Right lobe of liver (tissue), 6 donors: Measurements from ENCODE around the gene UPF1. TPM values are rescaled to one million over a fixed set of nuclear protein-coding genes. Genes with fewer than 3 reads are reported as not detected.
A peak's percentile ranks its signal among the peaks of the same experiment; 100 is the strongest.

Source experiments
- ATAC-seq, 4 donors: fragments of 200-7000 bp; cut with Tn5 transposase; one replicate each; pipeline ENCODE4 v1.9.1; 2020; ENCODE audit warnings: mild to moderate bottlenecking in 4 of 4, moderate library complexity in 4 of 4
- DNase-seq, 3 donors: peaks; one replicate each; pipeline ENCODE4 v3.0.0-alpha.2; 2020
- H3K27ac ChIP-seq, 3 donors: fragments of 200-600 bp; one replicate each; pipeline ENCODE4 v1.8.0; 2022
- H3K27me3 ChIP-seq, 2 donors: fragments of 200-600 bp; one replicate each; pipeline ENCODE4 v1.8.0; 2022
- H3K36me3 ChIP-seq, 4 donors: fragments of 200-600 bp; sonication (generic) in 1 of 4; one replicate each; pipeline versions ENCODE4 v1.5.1 to v1.8.0; 2017 to 2022; ENCODE audit warnings: control low read depth in 1 of 4
- H3K4me1 ChIP-seq, 4 donors: fragments of 200-600 bp; sonication (generic) in 1 of 4; one replicate each; pipeline versions ENCODE4 v1.5.1 to v1.8.0; 2017 to 2022; ENCODE audit warnings: control low read depth in 1 of 4
- H3K4me3 ChIP-seq, 3 donors: fragments of 200-600 bp; one replicate each; pipeline ENCODE4 v1.8.0; 2022
- H3K9me3 ChIP-seq, 4 donors: fragments of 200-600 bp; sonication (generic) in 1 of 4; one replicate each; pipeline versions ENCODE4 v1.5.1 to v1.8.0; 2017 to 2022; ENCODE audit warnings: control low read depth in 1 of 4
- POLR2A ChIP-seq: fragments of 450-650 bp; IDR thresholded peaks from one replicate; pipeline ENCODE4 v1.6.1; 2017; ENCODE audit warnings: antibody characterized with exemption, mild to moderate bottlenecking
- WGBS: methylation state at CpG from one replicate; pipeline ENCODE4 v1.1.6; 2018; ENCODE audit warnings: low coverage, low lambda C conversion rate; ENCODE audit not compliant: insufficient coverage; ENCODE audit errors: missing lambda C conversion rate; 5-methylcytosine and 5-hydroxymethylcytosine counted together
- intact Hi-C, 2 donors: fragments of 100-400 bp; cut with DNase I; formaldehyde crosslinking; loops; one replicate each; pipeline versions ENCODE4 v1.11.2 to v1.14.1; 2022
- total RNA-seq, 6 experiments: library from RNA; depleted of rRNA in 2 of 6; stranded (reverse); fragments of >200 nt in 2 of 6; fragmentation: NEBNext Ultra II Directional in 3 of 6; extraction: Animal tissue kit (Norgen Biotek cat#: 25700) in 3 of 6; gene quantifications; one replicate each; pipeline versions ENCODE4 v1.1.0 to v1.2.4, GENCODE V29; 2016 to 2023
- TF ChIP-seq, protein P1 (sequence below), 4 donors: fragments of 200-600 bp in 3 of 4; fragments of 450-650 bp in 1 of 4; IDR thresholded peaks; one replicate each; pipeline versions ENCODE4 v1.5.1 to v1.8.0; 2016 to 2022; ENCODE audit warnings: antibody characterized with exemption in 4 of 4, mild to moderate bottlenecking in 2 of 4
- donor health status: DM: no; HTN: yes; CAD: no.
- donor health status: DM: no; HTN: no; CAD: no.
- donor health status: DM: no; HTN: no; CAD: no.
- donor health status: DM: no; HTN: yes; CAD: no.
- donor health status: DM: no; HTN: yes; CAD: no.

UPF1 gene
- total RNA-seq, 6 experiments from 2014 or later, result 34.0 to 61.0 (median 41.3) TPM

DNA sequence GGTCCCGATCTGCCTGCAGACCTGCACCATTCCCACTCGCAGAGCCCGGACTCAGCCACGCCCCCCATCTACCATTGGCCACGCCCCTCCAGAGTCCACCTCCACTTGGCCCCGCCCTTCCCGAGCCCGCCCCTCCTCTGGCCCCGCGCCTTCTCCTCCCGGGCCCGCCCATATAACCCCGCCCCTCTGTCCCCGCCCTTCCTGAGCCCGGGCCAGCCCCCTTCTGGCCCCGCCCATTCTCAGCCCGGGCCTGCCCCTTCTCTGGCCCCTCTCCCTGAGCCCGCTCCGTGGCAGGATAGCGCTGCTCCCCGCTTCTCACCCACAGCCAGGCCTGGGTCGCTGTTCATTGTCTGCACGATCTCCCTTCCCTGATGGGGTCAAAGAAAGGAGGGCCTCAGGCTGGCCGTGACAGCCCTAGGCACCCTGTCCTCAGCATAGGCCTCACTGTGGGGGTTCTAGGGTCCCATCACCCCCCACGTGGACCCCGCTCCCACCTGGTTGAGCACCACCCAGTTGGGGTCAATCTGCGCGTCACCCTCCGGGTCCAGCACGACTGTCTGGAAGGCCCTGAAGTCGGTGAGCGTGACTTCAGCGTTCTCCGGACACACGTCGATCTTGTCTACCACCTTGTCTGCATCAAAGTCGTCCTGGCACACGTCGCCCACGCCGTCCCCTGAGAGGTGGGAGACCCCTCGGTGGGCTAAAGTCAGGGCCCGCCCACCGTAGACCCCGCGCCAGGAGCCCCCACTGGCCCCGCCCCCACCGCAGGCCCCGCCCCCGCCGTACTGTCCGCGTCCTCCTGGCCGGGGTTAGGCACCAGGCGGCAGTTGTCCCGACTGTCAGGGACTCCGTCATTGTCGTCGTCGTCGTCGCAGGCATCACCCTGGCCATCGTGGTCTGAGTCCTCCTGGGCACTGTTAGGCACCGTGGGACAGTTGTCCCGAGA is 46.3 kb upstream of the UPF1 start:
- Histone ChIP-seq H3K27me3 (peaks cover 20 to 35% of the 10 kb centered on the region in 2 donors), H3K27ac (no peak overlapping the region)
- peak in 2 of 3 donors; percentile 61 to 66 for DNase-seq

GRCh38 chr19:18788529-18789421 is 43.0 kb upstream of the UPF1 start:
- no peaks in the 10 kb centered on the region for H3K9me3 ChIP-seq
- DNase-seq, result no peak
- peaks cover 20 to 41% of the 10 kb centered on the region in 2 donors for H3K27me3 ChIP-seq
- no peak for ATAC-seq
- H3K27ac ChIP-seq, result no peak overlapping the region
- 6% methylated on average over 30 of the region's 68 CpGs for WGBS
- intact Hi-C loops, result no loop called here
- peaks cover 0 to 6% (median 0%) of the 10 kb centered on the region in 4 donors for H3K4me1 ChIP-seq
- no peak overlapping the region for H3K4me3 ChIP-seq
- TF ChIP-seq, protein P1, sequence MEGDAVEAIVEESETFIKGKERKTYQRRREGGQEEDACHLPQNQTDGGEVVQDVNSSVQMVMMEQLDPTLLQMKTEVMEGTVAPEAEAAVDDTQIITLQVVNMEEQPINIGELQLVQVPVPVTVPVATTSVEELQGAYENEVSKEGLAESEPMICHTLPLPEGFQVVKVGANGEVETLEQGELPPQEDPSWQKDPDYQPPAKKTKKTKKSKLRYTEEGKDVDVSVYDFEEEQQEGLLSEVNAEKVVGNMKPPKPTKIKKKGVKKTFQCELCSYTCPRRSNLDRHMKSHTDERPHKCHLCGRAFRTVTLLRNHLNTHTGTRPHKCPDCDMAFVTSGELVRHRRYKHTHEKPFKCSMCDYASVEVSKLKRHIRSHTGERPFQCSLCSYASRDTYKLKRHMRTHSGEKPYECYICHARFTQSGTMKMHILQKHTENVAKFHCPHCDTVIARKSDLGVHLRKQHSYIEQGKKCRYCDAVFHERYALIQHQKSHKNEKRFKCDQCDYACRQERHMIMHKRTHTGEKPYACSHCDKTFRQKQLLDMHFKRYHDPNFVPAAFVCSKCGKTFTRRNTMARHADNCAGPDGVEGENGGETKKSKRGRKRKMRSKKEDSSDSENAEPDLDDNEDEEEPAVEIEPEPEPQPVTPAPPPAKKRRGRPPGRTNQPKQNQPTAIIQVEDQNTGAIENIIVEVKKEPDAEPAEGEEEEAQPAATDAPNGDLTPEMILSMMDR (IDR thresholded peaks at IDR 0.05), result no peak
- no peak for TF ChIP-seq POLR2A
- H3K36me3 ChIP-seq, result no peaks in the 10 kb centered on the region

More for the DNA sequence above, 46.3 kb upstream of the UPF1 start:
- Histone ChIP-seq H3K4me1 (peaks cover 0 to 6% (median 0%) of the 10 kb centered on the region in 4 donors), H3K9me3 (no peaks in the 10 kb centered on the region), H3K4me3 (no peak overlapping the region), H3K36me3 (no peaks in the 10 kb centered on the region)
- no peak for TF ChIP-seq POLR2A
- TF ChIP-seq, protein P1 (IDR thresholded peaks at IDR 0.05), result no peak
- peak; percentile 60 to 81 (median 74) for ATAC-seq
- WGBS, result 11% methylated on average over 13 of the region's 65 CpGs
- intact Hi-C loops, result no loop called here

DNA sequence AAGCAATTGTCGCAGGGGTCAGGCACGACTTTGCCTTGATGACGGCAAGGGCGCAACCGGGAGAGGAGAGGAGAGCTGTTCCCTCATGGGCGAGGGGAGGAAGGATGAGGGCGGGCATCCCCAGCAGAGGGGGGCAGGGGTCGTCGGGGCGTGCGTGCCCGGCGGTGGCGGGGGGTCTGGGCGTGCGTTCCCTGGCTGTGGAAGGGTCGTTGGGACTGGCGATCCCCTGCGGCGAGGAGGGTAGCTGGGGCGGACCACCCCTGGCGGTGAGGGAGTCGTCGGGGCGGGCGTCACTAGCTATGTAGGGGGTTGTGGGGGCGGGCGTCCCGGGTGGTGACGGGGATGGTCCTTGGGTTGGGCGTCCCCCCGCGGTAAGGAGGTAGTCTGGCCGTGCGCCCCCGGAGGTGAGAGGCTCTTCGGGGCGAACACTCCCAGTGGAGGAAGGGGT is 42.3 kb upstream of the UPF1 start:
- Histone ChIP-seq H3K4me3 (no peak overlapping the region), H3K27ac (no peak overlapping the region), H3K4me1 (peaks cover 0 to 6% (median 0%) of the 10 kb centered on the region in 4 donors), H3K9me3 (no peaks in the 10 kb centered on the region), H3K36me3 (no peaks in the 10 kb centered on the region), H3K27me3 (peaks cover 20 to 41% of the 10 kb centered on the region in 2 donors)
- DNase-seq (no peak), ATAC-seq (no peak)
- WGBS, result 7% methylated on average over 9 of the region's 38 CpGs
- TF ChIP-seq, protein P1 (IDR thresholded peaks at IDR 0.05), result no peak
- no peak for TF ChIP-seq POLR2A
- intact Hi-C loops, result no loop called here

DNA sequence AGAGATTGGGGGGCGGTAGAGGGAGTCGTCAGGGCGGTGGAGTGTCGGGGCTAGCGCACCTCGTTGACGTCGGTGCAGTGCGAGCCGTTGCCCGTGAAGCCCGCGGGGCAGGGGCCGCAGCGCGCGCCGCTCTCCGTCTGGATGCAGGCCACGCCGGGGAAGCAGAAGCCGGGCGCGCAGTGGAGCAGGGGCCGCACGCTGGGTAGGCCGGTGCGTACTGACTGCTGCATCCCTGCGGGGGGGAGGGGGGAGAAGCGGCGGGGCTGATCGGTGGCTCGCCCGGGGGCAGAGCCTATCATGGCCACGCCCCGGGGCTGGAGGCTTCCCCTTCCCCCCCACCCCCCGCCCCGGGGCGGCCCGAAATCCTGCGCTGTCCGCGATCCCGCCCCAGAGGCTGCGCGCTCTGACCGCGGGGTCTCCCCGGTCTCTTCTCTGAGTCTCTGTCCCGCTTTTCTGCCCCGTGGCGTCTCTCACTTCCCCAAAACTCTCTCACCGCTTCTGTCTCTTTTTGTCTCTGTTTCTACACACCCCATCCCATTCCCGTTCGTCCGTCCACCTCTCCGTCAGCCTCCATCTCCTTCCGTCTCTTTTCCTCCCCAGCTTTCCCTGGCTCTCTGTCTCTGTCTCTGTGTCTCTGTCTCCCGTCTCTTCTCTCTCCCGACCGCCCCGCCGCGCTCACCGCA is 41.7 kb upstream of the UPF1 start:
- Histone ChIP-seq H3K4me1 (peaks cover 0 to 6% (median 0%) of the 10 kb centered on the region in 4 donors), H3K36me3 (no peaks in the 10 kb centered on the region), H3K27ac (no peak overlapping the region), H3K4me3 (no peak overlapping the region), H3K9me3 (no peaks in the 10 kb centered on the region), H3K27me3 (peaks cover 20 to 41% of the 10 kb centered on the region in 2 donors)
- 1% methylated on average over 16 of the region's 65 CpGs for WGBS
- intact Hi-C loops, result no loop called here
- DNase-seq, result no peak
- TF ChIP-seq POLR2A, result no peak
- TF ChIP-seq, protein P1 (IDR thresholded peaks at IDR 0.05), result no peak
- ATAC-seq, result peak in 3 of 4 donors; percentile 6 to 13 (median 12)
